Body of pancreas (tissue), 4 donors: ENCODE results near the gene CSNK1A1L.

Experiments used
- POLR2A ChIP-seq, 3 donors: fragments of 450-650 bp; IDR thresholded peaks; one replicate each; pipeline ENCODE4 v1.6.1; 2016; ENCODE audit warnings: antibody characterized with exemption in 3 of 3, mild to moderate bottlenecking in 2 of 3
- TF ChIP-seq, protein P1 (sequence below), 7 experiments: fragments of 450-650 bp in 4 of 7; fragments of 200-600 bp in 3 of 7; sonication (generic) in 3 of 7; IDR thresholded peaks; one replicate each; pipeline ENCODE4 v1.5.1; 2016 to 2019; ENCODE audit warnings: antibody characterized with exemption in 7 of 7

DNA sequence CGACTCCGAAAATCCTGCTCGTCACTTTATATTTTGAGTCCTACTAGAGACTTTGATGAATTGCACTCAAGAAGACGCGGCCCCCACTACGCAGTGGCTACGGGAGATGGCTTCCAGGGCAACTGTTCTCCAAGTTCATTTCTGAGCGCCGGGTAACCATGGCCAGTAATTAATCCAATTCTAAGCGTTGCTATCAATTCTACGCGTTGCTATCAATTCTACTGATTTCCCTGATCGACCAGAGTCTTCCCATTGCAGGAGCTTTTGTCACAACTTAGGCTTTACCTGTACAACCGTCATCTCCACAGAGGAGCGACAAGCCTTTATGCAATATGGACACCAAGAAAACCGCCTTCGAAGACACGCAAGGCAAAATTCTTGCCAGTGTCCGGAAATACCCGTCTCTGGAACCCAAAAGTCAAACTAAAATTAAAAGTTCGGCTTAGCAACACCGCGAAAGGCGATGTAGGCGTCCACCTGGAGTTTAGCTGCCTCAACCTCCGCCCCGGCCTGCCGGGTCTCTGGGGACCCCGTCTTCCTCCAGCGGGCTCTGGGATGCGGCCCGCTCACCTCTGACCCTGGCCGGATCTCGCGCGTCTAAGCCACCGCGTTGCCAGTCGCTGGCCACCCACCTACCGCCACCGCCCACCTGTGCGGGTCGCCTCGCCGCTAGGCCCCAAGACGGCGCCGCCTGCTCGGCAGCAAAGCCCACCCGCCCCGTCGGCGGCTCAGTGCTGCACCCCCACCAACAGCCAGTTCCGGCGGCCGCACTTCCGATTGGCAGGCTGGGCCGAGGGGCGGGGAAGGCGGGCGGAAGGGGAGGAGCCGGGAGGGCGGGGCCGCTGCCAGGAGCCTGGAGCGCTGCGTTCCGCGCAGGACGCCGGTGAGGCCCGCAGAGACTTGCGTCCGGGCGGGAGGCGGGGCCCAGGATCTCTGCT lies 46.3 kb downstream of the CSNK1A1L start, which contains the start of gene SUPT20H:
- TF ChIP-seq, protein P1, sequence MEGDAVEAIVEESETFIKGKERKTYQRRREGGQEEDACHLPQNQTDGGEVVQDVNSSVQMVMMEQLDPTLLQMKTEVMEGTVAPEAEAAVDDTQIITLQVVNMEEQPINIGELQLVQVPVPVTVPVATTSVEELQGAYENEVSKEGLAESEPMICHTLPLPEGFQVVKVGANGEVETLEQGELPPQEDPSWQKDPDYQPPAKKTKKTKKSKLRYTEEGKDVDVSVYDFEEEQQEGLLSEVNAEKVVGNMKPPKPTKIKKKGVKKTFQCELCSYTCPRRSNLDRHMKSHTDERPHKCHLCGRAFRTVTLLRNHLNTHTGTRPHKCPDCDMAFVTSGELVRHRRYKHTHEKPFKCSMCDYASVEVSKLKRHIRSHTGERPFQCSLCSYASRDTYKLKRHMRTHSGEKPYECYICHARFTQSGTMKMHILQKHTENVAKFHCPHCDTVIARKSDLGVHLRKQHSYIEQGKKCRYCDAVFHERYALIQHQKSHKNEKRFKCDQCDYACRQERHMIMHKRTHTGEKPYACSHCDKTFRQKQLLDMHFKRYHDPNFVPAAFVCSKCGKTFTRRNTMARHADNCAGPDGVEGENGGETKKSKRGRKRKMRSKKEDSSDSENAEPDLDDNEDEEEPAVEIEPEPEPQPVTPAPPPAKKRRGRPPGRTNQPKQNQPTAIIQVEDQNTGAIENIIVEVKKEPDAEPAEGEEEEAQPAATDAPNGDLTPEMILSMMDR (IDR thresholded peaks at IDR 0.05), result no peak
- TF ChIP-seq POLR2A (IDR thresholded peaks at IDR 0.05), result peak; percentile 81 to 92 (median 86)
